ENCODE data around the gene TTPAL. TPM values are rescaled to one million over a fixed set of nuclear protein-coding genes. Genes with fewer than 3 reads are reported as not detected.

Gene TTPAL
- total RNA-seq, 1 donor from 2014 or later = 22.3 TPM

DNA sequence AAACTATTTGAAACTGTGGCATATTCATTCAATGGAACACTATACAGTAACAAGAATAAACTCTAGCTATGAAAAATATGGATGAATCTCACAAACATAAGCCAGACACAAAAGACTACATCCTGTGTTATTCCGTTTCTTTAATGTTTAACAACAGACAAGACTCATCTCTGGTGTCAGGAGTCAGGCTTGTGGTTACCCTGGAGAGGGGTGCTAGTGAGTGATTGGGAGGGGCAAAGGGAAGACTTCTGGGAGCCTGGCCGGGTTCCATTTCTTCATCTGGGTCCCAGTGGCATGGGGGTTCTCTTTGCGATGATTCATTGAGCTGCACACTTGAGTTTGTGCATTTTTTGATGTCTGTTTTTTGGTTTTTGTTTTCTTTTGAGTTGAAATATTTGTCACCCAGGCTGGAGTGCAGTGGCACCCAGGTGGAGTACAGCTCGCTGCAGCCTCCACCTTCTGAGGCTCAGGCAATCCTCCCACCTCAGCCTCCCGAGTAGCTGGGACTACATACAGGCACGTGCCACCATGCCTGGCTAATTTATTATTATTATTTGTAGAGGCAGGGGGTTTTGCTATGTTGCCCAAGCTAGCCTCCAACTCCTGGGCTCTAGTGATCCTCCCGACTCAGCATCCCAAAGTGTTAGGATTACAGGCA is 21.2 kb upstream of the TTPAL start:
- Mint-ChIP-seq H3K9me3 (no peaks in the 10 kb centered on the region), H3K4me3 (no peak overlapping the region), H3K27me3 (ENCODE audit: low read depth) (no peaks in the 10 kb centered on the region), H3K4me1 (no peaks in the 10 kb centered on the region), H3K36me3 (ENCODE audit: low read depth) (no peaks in the 10 kb centered on the region), H3K27ac (ENCODE audit: unreplicated experiment) (no peak overlapping the region)
- TF ChIP-seq, protein P1, sequence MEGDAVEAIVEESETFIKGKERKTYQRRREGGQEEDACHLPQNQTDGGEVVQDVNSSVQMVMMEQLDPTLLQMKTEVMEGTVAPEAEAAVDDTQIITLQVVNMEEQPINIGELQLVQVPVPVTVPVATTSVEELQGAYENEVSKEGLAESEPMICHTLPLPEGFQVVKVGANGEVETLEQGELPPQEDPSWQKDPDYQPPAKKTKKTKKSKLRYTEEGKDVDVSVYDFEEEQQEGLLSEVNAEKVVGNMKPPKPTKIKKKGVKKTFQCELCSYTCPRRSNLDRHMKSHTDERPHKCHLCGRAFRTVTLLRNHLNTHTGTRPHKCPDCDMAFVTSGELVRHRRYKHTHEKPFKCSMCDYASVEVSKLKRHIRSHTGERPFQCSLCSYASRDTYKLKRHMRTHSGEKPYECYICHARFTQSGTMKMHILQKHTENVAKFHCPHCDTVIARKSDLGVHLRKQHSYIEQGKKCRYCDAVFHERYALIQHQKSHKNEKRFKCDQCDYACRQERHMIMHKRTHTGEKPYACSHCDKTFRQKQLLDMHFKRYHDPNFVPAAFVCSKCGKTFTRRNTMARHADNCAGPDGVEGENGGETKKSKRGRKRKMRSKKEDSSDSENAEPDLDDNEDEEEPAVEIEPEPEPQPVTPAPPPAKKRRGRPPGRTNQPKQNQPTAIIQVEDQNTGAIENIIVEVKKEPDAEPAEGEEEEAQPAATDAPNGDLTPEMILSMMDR (conservative IDR thresholded peaks at IDR 0.05) = no peak
- no peak for DNase-seq (ENCODE audit: low read depth, low spot score)

GRCh38 chr20:44455126-44455525 is 20.5 kb upstream of the TTPAL start:
- no peaks in the 10 kb centered on the region for H3K9me3 Mint-ChIP-seq
- TF ChIP-seq, protein P1 (conservative IDR thresholded peaks at IDR 0.05) = no peak
- H3K4me3 Mint-ChIP-seq = no peak overlapping the region
- H3K27me3 Mint-ChIP-seq (ENCODE audit: low read depth) = no peaks in the 10 kb centered on the region
- no peaks in the 10 kb centered on the region for H3K36me3 Mint-ChIP-seq (ENCODE audit: low read depth)
- H3K27ac Mint-ChIP-seq (ENCODE audit: unreplicated experiment) = no peak overlapping the region
- H3K4me1 Mint-ChIP-seq = no peaks in the 10 kb centered on the region
- no peak for DNase-seq (ENCODE audit: low read depth, low spot score)

DNA sequence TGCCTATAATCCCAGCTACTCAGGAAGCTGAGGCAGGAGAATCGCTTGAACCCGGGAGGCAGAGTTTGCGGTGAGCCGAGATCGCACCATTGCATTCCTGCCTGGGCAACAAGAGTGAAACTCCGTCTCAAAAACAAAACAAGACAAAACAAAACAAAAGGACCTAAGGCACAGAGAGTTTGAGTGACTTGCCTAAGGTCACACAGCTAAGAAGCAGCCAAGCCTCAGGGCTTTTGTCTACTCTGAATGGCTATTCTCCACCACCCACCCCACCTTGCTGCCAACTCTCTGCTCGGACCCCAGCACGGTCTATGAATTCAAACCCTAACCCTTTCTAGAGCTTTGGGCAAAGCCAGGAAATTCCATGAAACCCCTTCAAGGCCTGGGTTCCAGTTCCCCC is 19.1 kb upstream of the TTPAL start:
- H3K36me3 Mint-ChIP-seq (ENCODE audit: low read depth) = no peaks in the 10 kb centered on the region
- peaks cover 4% of the 10 kb centered on the region for H3K4me1 Mint-ChIP-seq
- no peaks in the 10 kb centered on the region for H3K9me3 Mint-ChIP-seq
- TF ChIP-seq, protein P1 (conservative IDR thresholded peaks at IDR 0.05) = no peak
- no peak overlapping the region for H3K27ac Mint-ChIP-seq (ENCODE audit: unreplicated experiment)
- DNase-seq (ENCODE audit: low read depth, low spot score) = no peak
- H3K27me3 Mint-ChIP-seq (ENCODE audit: low read depth) = no peaks in the 10 kb centered on the region
- H3K4me3 Mint-ChIP-seq = no peak overlapping the region

- Mint-ChIP-seq H3K4me3 (no peak overlapping the region), H3K27me3 (ENCODE audit: low read depth) (no peaks in the 10 kb centered on the region), H3K4me1 (peaks cover 4% of the 10 kb centered on the region), H3K9me3 (no peaks in the 10 kb centered on the region), H3K27ac (ENCODE audit: unreplicated experiment) (no peak overlapping the region), H3K36me3 (ENCODE audit: low read depth) (no peaks in the 10 kb centered on the region)
- TF ChIP-seq, protein P1 (conservative IDR thresholded peaks at IDR 0.05) = no peak
- DNase-seq (ENCODE audit: low read depth, low spot score) = no peak
Observed at GRCh38 chr20:44457016-44457415, 18.7 kb upstream of the TTPAL start.

DNA sequence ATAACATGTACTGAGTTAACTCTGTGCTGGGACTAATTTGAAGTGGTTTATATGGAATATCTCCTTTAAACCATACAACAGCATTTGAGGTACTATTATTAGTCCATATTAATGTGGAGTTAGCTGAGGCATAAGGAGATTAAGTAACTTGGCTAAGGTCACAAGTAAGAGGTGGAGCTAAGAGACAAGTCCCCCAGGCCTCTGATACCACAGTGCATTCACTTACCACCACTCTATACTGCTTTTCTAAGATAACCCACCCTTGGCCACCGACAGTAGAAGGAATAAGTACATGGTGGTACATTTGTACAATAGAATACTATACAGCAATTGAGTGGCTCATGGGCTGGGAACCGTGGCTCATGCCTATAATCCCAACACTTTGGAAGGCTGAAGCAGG is 16.4 kb upstream of the TTPAL start:
- Mint-ChIP-seq H3K4me1 (peaks cover 13% of the 10 kb centered on the region), H3K36me3 (ENCODE audit: low read depth) (no peaks in the 10 kb centered on the region), H3K27me3 (ENCODE audit: low read depth) (no peaks in the 10 kb centered on the region), H3K4me3 (no peak overlapping the region), H3K9me3 (no peaks in the 10 kb centered on the region), H3K27ac (ENCODE audit: unreplicated experiment) (no peak overlapping the region)
- DNase-seq (ENCODE audit: low read depth, low spot score) = no peak
- TF ChIP-seq, protein P1 (conservative IDR thresholded peaks at IDR 0.05) = no peak
